Neutrophil (primary cell): ENCODE results near the gene NCOA1.
A peak's percentile ranks its signal among the peaks of the same experiment; 100 is the strongest.

Experiments used
- H3K27ac ChIP-seq: fragments of 200-600 bp; sonication (generic); 2 replicates; pipeline ENCODE4 v1.5.1; 2016; ENCODE audit warnings: mild to moderate bottlenecking, moderate library complexity
- H3K27me3 ChIP-seq: fragments of 200-600 bp; sonication (generic); 2 replicates; pipeline ENCODE4 v1.6.0; 2016; ENCODE audit warnings: mild to moderate bottlenecking
- H3K36me3 ChIP-seq: fragments of 200-600 bp; sonication (generic); 2 replicates; pipeline ENCODE4 v1.5.1; 2017
- H3K4me1 ChIP-seq, 2 experiments: fragments of 200-600 bp in 1 of 2; sonication (generic) in 1 of 2; 1 replicate in 1 of 2; 2 replicates in 1 of 2; pipeline versions ENCODE4 v1.5.1 to v1.6.1; 2013 to 2016; ENCODE audit warnings: low read depth in 1 of 2, low read length in 1 of 2, mild to moderate bottlenecking in 1 of 2, moderate library complexity in 1 of 2; ENCODE audit not compliant: control insufficient read depth in 1 of 2, insufficient read depth in 1 of 2
- H3K4me3 ChIP-seq, 2 experiments: fragments of 200-600 bp in 1 of 2; sonication (generic) in 1 of 2; 1 replicate in 1 of 2; 2 replicates in 1 of 2; pipeline ENCODE4 v1.5.1; 2013 to 2016; ENCODE audit warnings: low read depth in 1 of 2, low read length in 1 of 2, mild to moderate bottlenecking in 1 of 2, moderate library complexity in 1 of 2
- H3K9me3 ChIP-seq: fragments of 200-600 bp; sonication (generic); 2 replicates; pipeline ENCODE4 v1.5.1; 2016
- TF ChIP-seq, protein P1 (sequence below): fragments of 200-600 bp; sonication (generic); IDR thresholded peaks from 2 replicates; pipeline ENCODE4 v1.5.1; 2016; ENCODE audit warnings: antibody characterized with exemption

NCOA1 gene

DNA sequence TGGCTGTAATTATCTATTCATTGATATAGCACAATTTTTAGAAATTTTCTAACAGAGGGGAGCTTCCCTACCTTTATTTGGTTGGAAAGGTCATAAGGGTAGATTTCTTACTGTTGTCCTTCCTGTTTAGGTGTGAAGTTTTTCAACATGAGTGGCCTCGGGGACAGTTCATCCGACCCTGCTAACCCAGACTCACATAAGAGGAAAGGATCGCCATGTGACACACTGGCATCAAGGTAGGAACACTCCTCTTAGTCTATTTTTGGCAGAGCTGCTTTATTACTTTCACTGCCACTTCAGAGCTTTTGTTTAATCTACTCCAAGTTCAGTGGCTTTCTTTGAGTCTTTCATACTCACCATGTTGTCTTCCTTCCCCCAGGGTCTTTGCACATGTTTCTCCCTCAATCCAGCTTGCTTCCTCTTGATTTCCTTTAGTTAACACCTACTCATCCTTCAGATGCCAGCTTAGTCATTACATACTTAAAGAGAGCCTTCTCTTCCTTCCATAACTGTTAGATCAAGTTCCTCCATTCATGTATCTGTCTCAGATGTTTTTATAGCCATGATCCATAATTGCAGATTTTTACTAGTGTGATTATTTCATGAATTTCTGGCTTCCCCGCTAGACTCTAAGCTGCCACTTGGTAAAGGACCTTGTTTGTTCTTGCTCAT is 167.6 kb downstream of the NCOA1 start:
- TF ChIP-seq, protein P1, sequence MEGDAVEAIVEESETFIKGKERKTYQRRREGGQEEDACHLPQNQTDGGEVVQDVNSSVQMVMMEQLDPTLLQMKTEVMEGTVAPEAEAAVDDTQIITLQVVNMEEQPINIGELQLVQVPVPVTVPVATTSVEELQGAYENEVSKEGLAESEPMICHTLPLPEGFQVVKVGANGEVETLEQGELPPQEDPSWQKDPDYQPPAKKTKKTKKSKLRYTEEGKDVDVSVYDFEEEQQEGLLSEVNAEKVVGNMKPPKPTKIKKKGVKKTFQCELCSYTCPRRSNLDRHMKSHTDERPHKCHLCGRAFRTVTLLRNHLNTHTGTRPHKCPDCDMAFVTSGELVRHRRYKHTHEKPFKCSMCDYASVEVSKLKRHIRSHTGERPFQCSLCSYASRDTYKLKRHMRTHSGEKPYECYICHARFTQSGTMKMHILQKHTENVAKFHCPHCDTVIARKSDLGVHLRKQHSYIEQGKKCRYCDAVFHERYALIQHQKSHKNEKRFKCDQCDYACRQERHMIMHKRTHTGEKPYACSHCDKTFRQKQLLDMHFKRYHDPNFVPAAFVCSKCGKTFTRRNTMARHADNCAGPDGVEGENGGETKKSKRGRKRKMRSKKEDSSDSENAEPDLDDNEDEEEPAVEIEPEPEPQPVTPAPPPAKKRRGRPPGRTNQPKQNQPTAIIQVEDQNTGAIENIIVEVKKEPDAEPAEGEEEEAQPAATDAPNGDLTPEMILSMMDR, result no peak
- Histone ChIP-seq H3K4me3 (no peak overlapping the region), H3K27ac (no peak overlapping the region), H3K9me3 (no peaks in the 10 kb centered on the region), H3K4me1 (peaks cover 1 to 5% of the 10 kb centered on the region in 2 experiments), H3K27me3 (no peaks in the 10 kb centered on the region), H3K36me3 (peaks cover 21% of the 10 kb centered on the region)

DNA sequence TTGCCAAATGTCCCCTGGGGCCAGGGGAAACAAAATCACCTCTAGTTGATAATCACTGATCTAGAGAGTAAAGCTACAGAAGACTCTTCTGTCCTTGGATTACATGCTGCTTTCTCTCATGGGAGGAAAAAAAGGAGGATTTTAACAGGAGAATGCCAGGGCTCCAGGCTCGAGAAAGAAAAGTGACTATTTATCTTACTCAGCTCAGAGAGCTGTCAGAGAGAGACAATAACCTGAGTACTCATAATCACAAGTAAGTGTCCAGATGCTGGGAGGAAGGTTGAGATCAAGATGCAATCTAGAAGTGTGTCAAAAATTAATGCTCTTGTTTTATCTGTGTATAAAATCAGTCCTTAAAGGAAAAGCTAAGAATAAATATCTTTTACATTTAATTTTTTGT is 168.8 kb downstream of the NCOA1 start:
- Histone ChIP-seq H3K27me3 (no peaks in the 10 kb centered on the region), H3K9me3 (no peaks in the 10 kb centered on the region), H3K4me3 (no peak overlapping the region), H3K27ac (peak overlapping the region; percentile 21), H3K36me3 (peaks cover 21% of the 10 kb centered on the region), H3K4me1 (no peaks in the 10 kb centered on the region)
- TF ChIP-seq, protein P1, result no peak

DNA sequence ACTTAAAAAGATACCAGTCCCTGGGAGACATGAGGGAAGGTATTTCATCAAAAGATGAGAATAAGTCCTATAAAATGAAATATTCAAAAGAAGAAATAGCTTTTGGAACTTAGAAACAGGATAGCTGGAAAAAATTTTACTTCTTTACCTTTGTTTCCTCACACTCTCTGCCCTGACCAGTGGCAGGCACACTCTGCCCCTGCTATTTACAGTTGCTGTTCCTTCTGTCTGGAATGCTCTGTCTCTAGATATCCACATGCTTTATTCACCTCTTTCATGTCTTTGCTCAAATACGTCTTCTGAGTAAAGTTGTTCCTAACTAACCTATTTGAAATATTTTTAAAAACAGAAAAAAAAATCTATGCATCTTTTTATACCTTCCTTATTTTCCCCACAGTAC is 176.5 kb downstream of the NCOA1 start:
- Histone ChIP-seq H3K4me1 (no peaks in the 10 kb centered on the region), H3K27me3 (no peaks in the 10 kb centered on the region), H3K9me3 (no peaks in the 10 kb centered on the region), H3K36me3 (peaks cover 6% of the 10 kb centered on the region), H3K27ac (no peak overlapping the region), H3K4me3 (no peak overlapping the region)
- TF ChIP-seq, protein P1, result no peak

DNA sequence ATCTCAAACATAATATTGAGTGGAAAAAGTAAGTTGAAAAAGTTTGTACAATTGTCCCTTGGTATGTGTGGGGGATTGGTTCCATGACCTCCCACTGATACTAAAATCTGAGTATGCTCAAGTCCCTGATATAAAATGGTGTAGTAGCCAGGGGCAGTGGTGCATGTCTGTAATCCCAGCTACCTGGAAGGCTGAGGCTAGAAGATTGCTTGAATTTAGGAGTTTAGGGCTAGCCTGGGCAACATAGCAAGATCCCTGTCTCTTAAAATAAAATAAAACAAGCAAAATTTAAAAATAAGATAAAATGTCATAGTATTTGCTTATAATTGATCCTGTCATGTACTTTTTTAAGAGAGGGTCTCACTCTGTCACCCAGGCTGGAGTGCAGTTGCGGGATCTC is 180.2 kb downstream of the NCOA1 start:
- Histone ChIP-seq H3K27ac (no peak overlapping the region), H3K4me1 (no peaks in the 10 kb centered on the region), H3K9me3 (no peaks in the 10 kb centered on the region), H3K27me3 (no peaks in the 10 kb centered on the region), H3K36me3 (peaks cover 17% of the 10 kb centered on the region), H3K4me3 (no peak overlapping the region)
- TF ChIP-seq, protein P1, result no peak

GRCh38 chr2:24672589-24672988 is 181.5 kb downstream of the NCOA1 start:
- H3K4me1 ChIP-seq, result no peaks in the 10 kb centered on the region
- TF ChIP-seq, protein P1, result no peak
- no peaks in the 10 kb centered on the region for H3K27me3 ChIP-seq
- peaks cover 22% of the 10 kb centered on the region for H3K36me3 ChIP-seq
- H3K9me3 ChIP-seq, result no peaks in the 10 kb centered on the region
- H3K4me3 ChIP-seq, result no peak overlapping the region
- no peak overlapping the region for H3K27ac ChIP-seq

- Histone ChIP-seq H3K4me1 (no peaks in the 10 kb centered on the region), H3K4me3 (no peak overlapping the region), H3K36me3 (peaks cover 41% of the 10 kb centered on the region), H3K27ac (no peak overlapping the region), H3K9me3 (no peaks in the 10 kb centered on the region), H3K27me3 (no peaks in the 10 kb centered on the region)
- TF ChIP-seq, protein P1, result no peak
These were observed 184.3 kb downstream of the NCOA1 start for GRCh38 chr2:24675338-24675737.
